Left lung (tissue), 10 donors: ENCODE data around the gene GARNL3. TPM values are rescaled to one million over a fixed set of nuclear protein-coding genes. Genes with fewer than 3 reads are reported as not detected.

Source experiments
- ATAC-seq: fragments of 200-7000 bp; cut with Tn5 transposase; one replicate; pipeline ENCODE4 v1.9.1; 2020; ENCODE audit warnings: moderate library complexity
- DNase-seq, 4 donors: peaks; one replicate each; pipeline ENCODE4 v3.0.0-alpha.2; 2013 to 2020
- H3K27ac ChIP-seq, 2 donors: fragments of 200-600 bp; sonication (generic) in 1 of 2; one replicate each; pipeline versions ENCODE4 v1.5.0 to v1.8.0; 2020 to 2021
- H3K27me3 ChIP-seq, 2 donors: fragments of 200-600 bp; sonication (generic) in 1 of 2; one replicate each; pipeline versions ENCODE4 v1.5.0 to v1.8.0; 2020 to 2021
- H3K36me3 ChIP-seq, 2 donors: fragments of 200-600 bp; sonication (generic) in 1 of 2; one replicate each; pipeline versions ENCODE4 v1.5.0 to v1.8.0; 2020 to 2021
- H3K4me1 ChIP-seq, 2 donors: fragments of 200-600 bp; one replicate each; pipeline ENCODE4 v1.8.0; 2021
- H3K4me3 ChIP-seq, 2 donors: fragments of 200-600 bp; sonication (generic) in 1 of 2; one replicate each; pipeline versions ENCODE4 v1.5.0 to v1.8.0; 2020 to 2021; ENCODE audit warnings: mild to moderate bottlenecking in 1 of 2
- H3K9me3 ChIP-seq, 2 donors: fragments of 200-600 bp; sonication (generic) in 1 of 2; one replicate each; pipeline versions ENCODE4 v1.5.0 to v1.8.0; 2020 to 2021
- intact Hi-C, 2 donors: fragments of 100-400 bp; cut with DNase I; formaldehyde crosslinking; loops; one replicate each; pipeline versions ENCODE4 v1.11.2 to v1.14.2; 2022
- polyA plus RNA-seq, 6 donors: library from polyadenylated mRNA; unstranded; fragments of 120-200 nt; gene quantifications; one replicate each; pipeline ENCODE4 v1.2.1, GENCODE V29; 2013; ENCODE audit not compliant: insufficient read length in 6 of 6
- total RNA-seq, 2 donors: library from RNA; stranded (reverse); fragmentation: NEBNext Ultra II Directional; extraction: Animal tissue kit (Norgen Biotek cat#: 25700); gene quantifications; one replicate each; pipeline ENCODE4 v1.2.1, GENCODE V29; 2021
- TF ChIP-seq, protein P1 (sequence below), 2 donors: fragments of 200-600 bp; sonication (generic) in 1 of 2; IDR thresholded peaks; one replicate each; pipeline versions ENCODE4 v1.5.0 to v1.8.0; 2021; ENCODE audit warnings: antibody characterized with exemption in 2 of 2
- donor health status: DM: no; HTN: yes; CAD: no.
- donor health status: DM: no; HTN: no; CAD: no.

GARNL3 gene
- total and polyA plus RNA-seq, 8 donors = 7.4 to 40.4 (median 37.7) TPM

DNA sequence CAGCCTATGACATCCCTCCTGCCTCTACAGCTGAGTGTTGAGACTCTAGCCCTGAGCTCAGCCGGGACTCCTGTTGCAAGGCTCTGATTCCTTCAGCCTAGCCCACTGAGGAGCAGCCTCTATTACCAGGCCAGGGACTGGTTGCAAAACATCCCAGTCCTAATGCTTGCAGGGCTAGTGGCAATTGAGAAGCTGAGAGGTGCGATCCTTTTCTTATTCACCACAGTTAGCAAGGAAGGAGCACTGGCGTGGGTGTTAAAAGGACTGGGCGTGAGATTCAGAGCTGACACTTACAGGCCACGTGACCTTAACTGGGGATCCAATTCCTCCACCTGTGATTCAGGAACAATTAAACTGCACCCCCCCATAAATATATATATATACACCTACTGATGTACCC is 58.8 kb downstream of the GARNL3 start:
- TF ChIP-seq, protein P1, sequence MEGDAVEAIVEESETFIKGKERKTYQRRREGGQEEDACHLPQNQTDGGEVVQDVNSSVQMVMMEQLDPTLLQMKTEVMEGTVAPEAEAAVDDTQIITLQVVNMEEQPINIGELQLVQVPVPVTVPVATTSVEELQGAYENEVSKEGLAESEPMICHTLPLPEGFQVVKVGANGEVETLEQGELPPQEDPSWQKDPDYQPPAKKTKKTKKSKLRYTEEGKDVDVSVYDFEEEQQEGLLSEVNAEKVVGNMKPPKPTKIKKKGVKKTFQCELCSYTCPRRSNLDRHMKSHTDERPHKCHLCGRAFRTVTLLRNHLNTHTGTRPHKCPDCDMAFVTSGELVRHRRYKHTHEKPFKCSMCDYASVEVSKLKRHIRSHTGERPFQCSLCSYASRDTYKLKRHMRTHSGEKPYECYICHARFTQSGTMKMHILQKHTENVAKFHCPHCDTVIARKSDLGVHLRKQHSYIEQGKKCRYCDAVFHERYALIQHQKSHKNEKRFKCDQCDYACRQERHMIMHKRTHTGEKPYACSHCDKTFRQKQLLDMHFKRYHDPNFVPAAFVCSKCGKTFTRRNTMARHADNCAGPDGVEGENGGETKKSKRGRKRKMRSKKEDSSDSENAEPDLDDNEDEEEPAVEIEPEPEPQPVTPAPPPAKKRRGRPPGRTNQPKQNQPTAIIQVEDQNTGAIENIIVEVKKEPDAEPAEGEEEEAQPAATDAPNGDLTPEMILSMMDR (IDR thresholded peaks at IDR 0.05) = no peak
- intact Hi-C loops = no loop called here
- Histone ChIP-seq H3K27ac (no peak overlapping the region), H3K4me3 (no peak overlapping the region), H3K36me3 (no peaks in the 10 kb centered on the region), H3K4me1 (peaks cover 0 to 4% of the 10 kb centered on the region in 2 donors), H3K9me3 (no peaks in the 10 kb centered on the region), H3K27me3 (no peaks in the 10 kb centered on the region)
- ATAC-seq (no peak), DNase-seq (no peak)

DNA sequence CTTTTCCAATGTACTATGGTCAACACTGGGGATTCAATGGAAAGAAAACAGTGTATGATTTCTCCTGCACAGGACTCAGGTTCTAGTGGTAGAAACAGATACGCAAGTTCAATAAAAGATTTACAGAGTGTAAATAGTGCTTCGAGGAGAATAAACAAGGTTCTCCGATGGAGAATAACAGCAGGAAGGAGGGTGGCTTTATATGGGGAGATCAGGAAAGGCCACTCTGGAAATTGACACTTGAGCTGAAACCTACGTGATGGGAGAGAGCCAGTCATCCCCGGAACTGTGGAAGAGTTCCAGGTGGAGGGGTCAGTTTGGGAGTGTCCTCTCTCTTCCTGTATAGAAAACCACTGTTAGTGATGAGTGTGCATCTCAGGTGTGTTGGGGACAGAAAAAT is 65.9 kb downstream of the GARNL3 start:
- Histone ChIP-seq H3K27ac (no peak overlapping the region), H3K9me3 (no peaks in the 10 kb centered on the region), H3K4me1 (no peaks in the 10 kb centered on the region), H3K4me3 (no peak overlapping the region), H3K27me3 (no peaks in the 10 kb centered on the region), H3K36me3 (no peaks in the 10 kb centered on the region)
- DNase-seq (no peak), ATAC-seq (no peak)
- intact Hi-C loops = no loop called here
- TF ChIP-seq, protein P1 (IDR thresholded peaks at IDR 0.05) = no peak

DNA sequence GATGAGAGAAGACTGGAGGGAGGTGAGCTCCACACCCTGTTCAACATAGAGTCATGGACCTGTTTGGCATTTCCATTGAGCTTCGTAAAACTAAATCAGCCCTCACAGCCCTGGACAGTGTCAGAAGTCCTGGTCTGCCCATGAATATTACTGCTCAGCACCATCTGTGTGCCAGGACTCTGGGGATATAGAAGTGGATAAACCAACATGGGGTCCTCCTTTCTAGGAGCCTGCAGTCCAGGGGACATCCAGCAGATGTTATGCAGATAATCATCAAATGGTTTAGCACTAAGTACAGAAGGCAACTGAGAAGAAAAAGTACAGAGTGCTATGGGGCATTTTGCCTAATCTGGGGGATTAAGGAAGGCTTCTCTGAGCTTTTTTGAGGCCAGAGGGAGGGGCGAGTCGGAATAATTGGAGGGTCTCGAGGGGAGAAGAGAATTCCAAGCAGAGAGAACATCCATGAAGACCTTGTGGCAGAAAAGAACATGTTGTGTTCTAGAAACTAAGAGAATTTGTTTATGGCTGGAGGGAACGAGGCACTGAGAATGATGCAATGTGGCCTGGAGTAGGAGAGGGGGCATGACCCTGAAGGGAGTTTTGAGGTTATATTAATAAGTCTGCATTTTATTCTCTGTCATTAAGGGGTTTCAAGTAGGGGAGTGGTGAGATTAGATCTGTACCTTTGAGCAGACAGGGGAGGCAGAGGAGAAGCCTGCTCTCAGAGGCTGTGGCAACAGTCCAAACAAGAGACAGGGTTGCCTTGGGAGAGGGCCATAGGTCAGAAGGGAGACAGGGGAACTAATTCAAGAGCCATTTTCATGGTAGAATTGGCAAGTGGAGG is 68.9 kb downstream of the GARNL3 start:
- H3K27me3 ChIP-seq = no peaks in the 10 kb centered on the region
- H3K9me3 ChIP-seq = no peaks in the 10 kb centered on the region
- H3K4me1 ChIP-seq = peaks cover 8 to 17% of the 10 kb centered on the region in 2 donors
- H3K36me3 ChIP-seq = no peaks in the 10 kb centered on the region
- DNase-seq (no peak), ATAC-seq (no peak)
- intact Hi-C loops = no loop called here
- TF ChIP-seq, protein P1 (IDR thresholded peaks at IDR 0.05) = no peak
- no peak overlapping the region for H3K27ac ChIP-seq
- H3K4me3 ChIP-seq = no peak overlapping the region

DNA sequence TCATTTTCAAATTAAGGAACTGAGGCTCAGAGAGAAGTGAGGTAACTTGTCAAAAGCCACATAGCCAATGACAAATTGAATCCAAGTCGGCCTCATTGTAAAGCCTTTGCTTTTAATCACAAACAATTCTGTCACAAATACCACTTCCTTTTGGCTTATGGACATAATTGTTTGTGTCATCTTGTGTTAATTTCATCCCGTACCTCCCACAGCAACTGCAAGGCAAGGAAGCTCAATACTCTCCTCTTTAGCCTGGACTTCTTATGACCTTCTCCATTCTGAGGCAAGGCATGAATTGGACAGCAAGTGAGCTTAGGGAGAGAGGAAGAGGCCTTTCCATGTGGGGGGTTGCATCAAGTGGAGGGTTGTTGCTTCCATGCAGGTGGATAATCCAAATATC is 70.2 kb downstream of the GARNL3 start:
- peaks cover 8 to 17% of the 10 kb centered on the region in 2 donors for H3K4me1 ChIP-seq
- no peaks in the 10 kb centered on the region for H3K27me3 ChIP-seq
- no peaks in the 10 kb centered on the region for H3K36me3 ChIP-seq
- no peak overlapping the region for H3K27ac ChIP-seq
- intact Hi-C loops = no loop called here
- no peaks in the 10 kb centered on the region for H3K9me3 ChIP-seq
- TF ChIP-seq, protein P1 (IDR thresholded peaks at IDR 0.05) = no peak
- ATAC-seq (no peak), DNase-seq (no peak)
- no peak overlapping the region for H3K4me3 ChIP-seq

DNA sequence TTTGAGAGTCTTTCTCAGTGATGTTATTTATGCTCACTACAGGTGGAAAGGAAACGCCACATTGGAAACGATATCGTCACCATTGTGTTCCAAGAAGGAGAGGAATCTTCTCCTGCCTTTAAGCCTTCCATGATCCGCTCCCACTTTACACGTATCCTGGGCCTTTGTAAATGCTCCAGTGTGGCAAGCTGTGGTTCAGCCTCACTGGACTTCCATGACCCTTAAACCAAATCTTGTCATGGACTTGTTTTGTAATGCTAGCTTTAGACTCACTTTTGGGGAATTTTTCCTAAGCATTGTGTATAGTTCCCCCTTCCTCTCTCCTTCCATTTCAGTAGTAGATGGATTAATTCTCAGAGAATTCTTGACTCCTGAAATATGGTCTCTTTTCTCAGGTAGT is 71.5 kb downstream of the GARNL3 start:
- intact Hi-C loops = no loop called here
- no peak for ATAC-seq

More for the DNA sequence above, 71.5 kb downstream of the GARNL3 start:
- no peaks in the 10 kb centered on the region for H3K9me3 ChIP-seq
- no peaks in the 10 kb centered on the region for H3K27me3 ChIP-seq
- H3K4me1 ChIP-seq = peaks cover 8 to 17% of the 10 kb centered on the region in 2 donors
- TF ChIP-seq, protein P1 (IDR thresholded peaks at IDR 0.05) = no peak
- H3K36me3 ChIP-seq = no peaks in the 10 kb centered on the region
- no peak for DNase-seq
- peak overlapping the region; percentile 31 to 83 for H3K27ac ChIP-seq
- no peak overlapping the region for H3K4me3 ChIP-seq
